ENCODE measurements around the gene ATR. TPM values are rescaled to one million over a fixed set of nuclear protein-coding genes. Genes with fewer than 3 reads are reported as not detected.

ATR gene
- total RNA-seq, 1 donor from 2014 or later, result 47.4 TPM

GRCh38 chr3:142543307-142543706 is 35.2 kb downstream of the ATR start:
- ChIA-PET POLR2A (no interaction called here), CTCF (no interaction called here)
- intact Hi-C loops (cut with micrococcal nuclease), result no loop called here
- Mint-ChIP-seq H3K9me3 (no peaks in the 10 kb centered on the region), H3K4me1 (no peaks in the 10 kb centered on the region), H3K36me3 (ENCODE audit: low read depth) (peaks cover 43% of the 10 kb centered on the region), H3K27me3 (no peaks in the 10 kb centered on the region), H3K4me3 (no peak overlapping the region), H3K27ac (no peak overlapping the region)
- TF ChIP-seq, protein P1, sequence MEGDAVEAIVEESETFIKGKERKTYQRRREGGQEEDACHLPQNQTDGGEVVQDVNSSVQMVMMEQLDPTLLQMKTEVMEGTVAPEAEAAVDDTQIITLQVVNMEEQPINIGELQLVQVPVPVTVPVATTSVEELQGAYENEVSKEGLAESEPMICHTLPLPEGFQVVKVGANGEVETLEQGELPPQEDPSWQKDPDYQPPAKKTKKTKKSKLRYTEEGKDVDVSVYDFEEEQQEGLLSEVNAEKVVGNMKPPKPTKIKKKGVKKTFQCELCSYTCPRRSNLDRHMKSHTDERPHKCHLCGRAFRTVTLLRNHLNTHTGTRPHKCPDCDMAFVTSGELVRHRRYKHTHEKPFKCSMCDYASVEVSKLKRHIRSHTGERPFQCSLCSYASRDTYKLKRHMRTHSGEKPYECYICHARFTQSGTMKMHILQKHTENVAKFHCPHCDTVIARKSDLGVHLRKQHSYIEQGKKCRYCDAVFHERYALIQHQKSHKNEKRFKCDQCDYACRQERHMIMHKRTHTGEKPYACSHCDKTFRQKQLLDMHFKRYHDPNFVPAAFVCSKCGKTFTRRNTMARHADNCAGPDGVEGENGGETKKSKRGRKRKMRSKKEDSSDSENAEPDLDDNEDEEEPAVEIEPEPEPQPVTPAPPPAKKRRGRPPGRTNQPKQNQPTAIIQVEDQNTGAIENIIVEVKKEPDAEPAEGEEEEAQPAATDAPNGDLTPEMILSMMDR (IDR thresholded peaks at IDR 0.05), result no peak
- DNase-seq (no peak), ATAC-seq (ENCODE audit: low read depth) (no peak)

DNA sequence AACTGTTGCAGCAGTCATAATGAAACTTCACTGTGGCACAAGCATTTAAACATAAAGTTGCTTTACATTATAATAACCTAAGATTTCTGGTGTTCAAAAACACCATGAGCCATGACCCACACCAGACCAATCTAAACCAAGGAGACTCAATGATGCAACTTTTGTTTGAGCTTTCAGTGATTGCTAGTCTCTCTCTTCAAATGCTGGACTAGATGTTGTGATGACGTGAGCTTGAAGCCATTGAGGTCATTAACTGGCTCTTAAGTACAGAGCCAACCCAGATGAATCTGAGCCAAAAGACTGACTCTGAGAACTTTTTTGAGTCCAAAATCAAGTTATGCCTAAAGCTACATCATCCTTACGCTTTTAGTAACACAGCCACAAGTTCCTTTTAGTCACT is 36.5 kb downstream of the ATR start:
- H3K9me3 Mint-ChIP-seq, result no peaks in the 10 kb centered on the region
- no peak overlapping the region for H3K4me3 Mint-ChIP-seq
- CTCF ChIA-PET, result no interaction called here
- no peak overlapping the region for H3K27ac Mint-ChIP-seq
- ATAC-seq (ENCODE audit: low read depth), result no peak
- intact Hi-C loops (cut with micrococcal nuclease), result no loop called here
- H3K27me3 Mint-ChIP-seq, result no peaks in the 10 kb centered on the region
- TF ChIP-seq, protein P1 (IDR thresholded peaks at IDR 0.05), result no peak
- POLR2A ChIA-PET, result no interaction called here
- no peak for DNase-seq
- peaks cover 38% of the 10 kb centered on the region for H3K36me3 Mint-ChIP-seq (ENCODE audit: low read depth)
- no peaks in the 10 kb centered on the region for H3K4me1 Mint-ChIP-seq

GRCh38 chr3:142536519-142536918 is 42.0 kb downstream of the ATR start:
- CTCF ChIA-PET, result no interaction called here

GRCh38 chr3:142534543-142534942 is 44.0 kb downstream of the ATR start:
- ChIA-PET POLR2A (no interaction called here), CTCF (no interaction called here)
- H3K27ac Mint-ChIP-seq, result no peak overlapping the region
- ATAC-seq (ENCODE audit: low read depth), result no peak
- H3K36me3 Mint-ChIP-seq (ENCODE audit: low read depth), result peaks cover 63% of the 10 kb centered on the region
- TF ChIP-seq, protein P1 (IDR thresholded peaks at IDR 0.05), result no peak
- no peak overlapping the region for H3K4me3 Mint-ChIP-seq
- peaks cover 3% of the 10 kb centered on the region for H3K9me3 Mint-ChIP-seq
- intact Hi-C loops (cut with micrococcal nuclease), result no loop called here
- H3K27me3 Mint-ChIP-seq, result no peaks in the 10 kb centered on the region
- H3K4me1 Mint-ChIP-seq, result no peaks in the 10 kb centered on the region
- DNase-seq, result no peak

More at GRCh38 chr3:142536519-142536918, 42.0 kb downstream of the ATR start:
- intact Hi-C loops (cut with micrococcal nuclease), result no loop called here
- no peak for ATAC-seq (ENCODE audit: low read depth)
- DNase-seq, result no peak
- no peak overlapping the region for H3K27ac Mint-ChIP-seq
- POLR2A ChIA-PET, result no interaction called here
- TF ChIP-seq, protein P1 (IDR thresholded peaks at IDR 0.05), result no peak
- H3K36me3 Mint-ChIP-seq (ENCODE audit: low read depth), result peaks cover 64% of the 10 kb centered on the region
- H3K9me3 Mint-ChIP-seq, result peaks cover 3% of the 10 kb centered on the region
- H3K4me1 Mint-ChIP-seq, result no peaks in the 10 kb centered on the region
- no peaks in the 10 kb centered on the region for H3K27me3 Mint-ChIP-seq
- H3K4me3 Mint-ChIP-seq, result no peak overlapping the region

DNA sequence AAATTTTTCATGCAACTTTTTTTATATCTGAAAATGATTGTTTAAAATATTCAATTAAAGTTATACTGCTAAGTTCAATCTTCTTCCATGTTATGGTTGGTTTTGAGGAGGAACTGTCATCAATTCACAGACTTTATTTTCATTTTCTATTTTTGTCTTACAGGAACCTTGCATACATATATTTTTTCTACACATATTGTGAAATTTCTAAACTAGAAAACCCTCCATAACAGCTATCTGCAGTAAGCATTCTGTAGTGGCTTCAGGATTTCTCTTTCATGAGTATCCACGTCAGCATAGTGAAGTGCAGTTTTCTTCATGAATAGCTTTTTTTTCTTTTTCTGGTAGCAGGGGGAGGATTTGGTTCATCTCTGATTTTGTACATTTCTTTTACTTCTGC is 48.2 kb downstream of the ATR start:
- ChIA-PET POLR2A (no interaction called here), CTCF (no interaction called here)
- peaks cover 3% of the 10 kb centered on the region for H3K9me3 Mint-ChIP-seq
- H3K4me1 Mint-ChIP-seq, result no peaks in the 10 kb centered on the region
- TF ChIP-seq, protein P1 (IDR thresholded peaks at IDR 0.05), result no peak
- H3K27ac Mint-ChIP-seq, result no peak overlapping the region
- no peak for ATAC-seq (ENCODE audit: low read depth)
- intact Hi-C loops (cut with micrococcal nuclease), result no loop called here
- DNase-seq, result no peak
- H3K27me3 Mint-ChIP-seq, result no peaks in the 10 kb centered on the region
- no peak overlapping the region for H3K4me3 Mint-ChIP-seq
- H3K36me3 Mint-ChIP-seq (ENCODE audit: low read depth), result peaks cover 47% of the 10 kb centered on the region
